Activated naive CD8-positive, alpha-beta T cell treated with anti-CD3 and anti-CD28 coated beads, Interleukin-2, amount 50 U/mL, for 16 hours (primary cell): ENCODE data around the gene PAK4.

Experiments
- DNase-seq: peaks from one replicate; pipeline ENCODE4 v3.0.0-alpha.2; 2020; ENCODE audit warnings: low read depth, low spot score

Gene PAK4

DNA sequence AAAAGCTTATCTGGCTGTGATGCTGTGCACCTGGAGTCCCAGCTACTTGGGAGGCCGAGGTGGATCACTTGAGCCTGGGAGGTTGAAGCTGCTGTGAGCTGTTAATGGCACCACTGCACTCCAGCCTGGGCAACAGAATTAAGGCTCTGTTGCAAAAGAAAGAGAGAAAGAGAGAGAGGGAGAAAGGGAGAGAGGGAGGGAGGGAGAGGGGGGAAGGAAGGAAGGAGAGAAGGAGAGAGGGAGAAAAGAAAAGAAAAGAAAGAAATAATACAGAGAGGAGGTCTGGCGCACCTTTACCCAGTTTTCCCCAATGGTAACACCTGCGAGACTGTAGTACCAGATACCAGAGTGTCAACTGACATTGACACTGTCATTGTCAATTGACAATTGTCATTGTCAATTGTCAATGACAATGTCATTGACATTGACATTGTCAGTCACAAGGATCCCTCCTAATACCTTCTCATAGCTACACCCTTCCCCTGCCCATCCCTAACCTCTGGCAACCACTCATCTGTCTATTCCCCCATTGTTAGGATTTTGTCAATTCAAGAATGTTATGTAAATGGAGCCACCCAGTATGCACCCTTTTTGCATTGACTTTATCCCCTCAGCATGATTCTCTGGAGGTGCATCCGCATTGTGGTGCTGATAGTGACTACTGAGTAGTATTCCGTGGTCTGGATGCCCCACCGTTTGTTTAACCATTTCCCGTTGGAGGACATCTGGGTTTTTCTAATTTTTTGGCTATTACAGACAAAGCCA, 21.3 kb downstream of the PAK4 start:
- no peak for DNase-seq

DNA sequence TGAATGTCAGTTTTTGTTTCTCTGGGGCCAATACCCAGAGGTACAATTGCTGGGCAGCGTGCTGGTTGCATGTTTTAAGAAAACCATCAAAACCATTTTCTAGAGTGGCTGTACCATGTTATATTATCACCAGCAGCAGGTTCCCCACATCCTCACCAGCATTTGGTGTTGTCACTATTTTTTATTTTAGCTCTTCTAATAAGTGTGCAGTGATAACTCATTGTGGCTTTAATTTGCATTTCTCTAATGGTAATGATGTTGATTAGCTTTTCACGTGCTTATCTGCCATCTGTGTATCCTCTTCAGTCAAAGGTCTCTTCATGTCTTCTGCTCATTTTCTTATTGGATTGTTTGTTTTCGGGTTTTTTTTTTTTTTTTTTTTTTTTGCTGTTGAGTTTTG, 21.9 kb downstream of the PAK4 start:
- no peak for DNase-seq

DNA sequence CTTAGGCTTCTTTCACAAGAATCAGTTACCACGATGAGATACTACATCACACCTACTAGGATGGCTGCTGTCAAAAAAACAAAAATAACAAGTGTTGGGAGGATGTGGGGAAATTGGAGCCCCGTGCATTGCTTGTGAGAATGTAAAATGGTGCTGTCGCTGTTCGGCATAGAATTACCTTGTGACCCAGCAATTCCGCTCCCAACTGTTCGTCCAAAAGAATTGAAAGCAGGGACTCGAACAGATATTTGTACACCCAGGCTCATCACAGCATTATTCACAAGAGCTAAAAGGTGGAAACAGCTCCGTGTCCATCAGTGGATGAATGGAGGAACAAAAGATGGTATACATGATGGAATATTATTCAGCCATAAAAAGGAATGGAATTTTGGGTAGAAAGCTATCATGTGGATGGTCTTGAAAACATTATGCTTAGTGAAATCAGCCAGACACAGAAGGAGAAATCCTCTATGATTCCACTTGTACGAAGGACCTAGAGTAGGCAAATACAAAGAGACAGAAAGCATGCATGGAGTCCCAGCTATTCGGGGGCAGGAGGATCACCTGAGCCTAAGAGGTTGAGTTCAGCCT, 23.4 kb downstream of the PAK4 start:
- DNase-seq: no peak

DNA sequence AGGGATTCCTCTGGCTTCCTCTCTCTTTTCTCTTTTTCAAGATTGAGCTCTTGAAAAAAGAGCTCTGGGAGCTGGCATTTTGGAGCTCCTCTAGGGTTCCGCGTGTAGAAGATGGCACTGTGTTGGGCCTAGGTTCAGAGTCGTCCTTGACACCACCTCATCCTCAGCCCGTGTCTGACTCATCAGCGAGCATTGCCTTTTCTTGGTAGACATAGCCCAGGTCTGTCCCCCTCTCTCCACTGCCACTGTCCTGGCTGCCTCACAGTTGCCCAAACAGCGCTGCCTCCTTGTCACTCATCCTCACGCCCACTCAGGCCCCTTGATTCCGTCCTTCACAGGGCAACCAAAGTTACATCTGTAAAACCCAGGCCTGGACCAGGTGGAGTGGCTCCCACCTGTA, 24.6 kb downstream of the PAK4 start:
- no peak for DNase-seq

DNA sequence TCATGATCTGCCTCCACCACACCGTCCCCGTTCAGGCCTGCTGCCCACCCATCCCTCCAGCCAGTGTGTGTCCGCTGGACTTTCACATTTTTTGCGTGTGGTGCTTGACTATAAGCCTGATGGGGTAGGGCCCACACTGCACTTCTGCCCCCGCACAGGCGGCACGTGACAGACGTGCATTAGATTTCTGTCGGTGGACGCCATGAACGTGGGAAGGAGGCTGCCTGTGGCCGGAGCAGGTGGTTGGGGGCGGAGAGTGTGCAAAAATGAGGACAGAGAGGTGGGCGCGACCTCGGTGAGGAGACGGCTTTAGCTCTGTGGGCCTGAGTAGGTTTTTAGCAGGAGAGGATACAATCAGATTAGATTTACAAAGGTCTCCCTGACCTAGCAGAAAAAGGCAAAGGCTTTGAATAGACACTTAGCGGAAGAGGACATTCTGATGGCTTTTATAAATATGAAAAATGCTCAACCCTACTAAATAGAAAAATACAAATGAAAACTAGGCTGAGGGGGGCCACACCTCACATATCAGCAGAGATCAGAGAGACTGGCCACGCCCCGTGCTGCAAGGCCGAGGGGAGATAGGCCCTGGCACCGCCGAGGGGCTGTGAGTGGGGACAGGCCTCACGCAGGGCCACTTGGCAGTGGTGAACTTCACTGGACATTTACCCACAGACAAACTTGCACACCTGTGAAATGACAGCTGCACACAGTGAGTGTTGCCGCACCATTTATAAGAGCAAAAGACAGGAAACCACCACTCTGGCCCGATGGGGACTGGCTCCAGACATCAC, 25.4 kb downstream of the PAK4 start:
- DNase-seq: no peak

DNA sequence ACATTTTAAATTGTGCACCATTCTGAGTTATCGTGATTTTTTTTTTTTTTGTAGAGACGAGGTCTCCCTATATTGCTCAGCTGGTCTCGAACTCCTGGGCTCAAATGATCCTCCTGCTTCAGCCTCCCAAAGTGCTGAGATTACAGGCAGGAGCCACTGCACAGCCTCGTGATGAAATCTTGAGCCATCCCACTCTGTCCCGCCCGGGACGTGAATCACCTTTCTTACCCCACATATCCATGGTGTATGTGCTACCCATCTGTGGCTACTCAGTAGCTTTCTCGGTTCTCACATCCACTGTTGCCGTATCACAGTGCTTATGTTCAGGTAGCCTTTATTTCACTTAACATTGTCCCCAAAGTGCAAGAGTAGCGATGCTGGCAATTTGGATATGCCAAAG, 26.5 kb downstream of the PAK4 start:
- DNase-seq: no peak

DNA sequence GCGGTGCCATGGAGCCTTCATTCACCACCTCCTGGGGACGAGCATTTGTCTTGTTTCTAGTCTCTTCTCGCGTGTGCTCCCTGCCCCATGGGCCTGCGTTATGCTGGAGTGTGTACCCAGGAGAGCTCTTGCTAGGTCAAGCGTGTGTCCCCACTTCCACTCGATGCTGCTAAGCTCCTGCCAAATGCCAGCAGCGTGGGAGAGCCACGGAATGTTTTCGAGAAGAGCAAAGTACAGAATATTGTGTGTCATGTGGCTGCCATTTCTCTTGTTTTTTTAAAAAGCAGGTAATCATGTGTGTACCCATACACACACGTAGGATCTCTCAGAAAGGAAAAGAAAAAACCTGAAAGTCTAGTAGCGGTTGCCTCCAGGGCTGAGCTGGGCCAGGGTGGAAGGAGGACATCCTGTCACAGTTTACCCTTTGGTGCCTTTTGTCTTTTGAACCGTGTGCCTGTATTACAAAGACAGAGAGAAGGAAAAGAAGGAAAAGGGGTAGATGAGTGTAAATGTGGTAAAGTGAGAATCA, 28.6 kb downstream of the PAK4 start:
- DNase-seq: no peak

DNA sequence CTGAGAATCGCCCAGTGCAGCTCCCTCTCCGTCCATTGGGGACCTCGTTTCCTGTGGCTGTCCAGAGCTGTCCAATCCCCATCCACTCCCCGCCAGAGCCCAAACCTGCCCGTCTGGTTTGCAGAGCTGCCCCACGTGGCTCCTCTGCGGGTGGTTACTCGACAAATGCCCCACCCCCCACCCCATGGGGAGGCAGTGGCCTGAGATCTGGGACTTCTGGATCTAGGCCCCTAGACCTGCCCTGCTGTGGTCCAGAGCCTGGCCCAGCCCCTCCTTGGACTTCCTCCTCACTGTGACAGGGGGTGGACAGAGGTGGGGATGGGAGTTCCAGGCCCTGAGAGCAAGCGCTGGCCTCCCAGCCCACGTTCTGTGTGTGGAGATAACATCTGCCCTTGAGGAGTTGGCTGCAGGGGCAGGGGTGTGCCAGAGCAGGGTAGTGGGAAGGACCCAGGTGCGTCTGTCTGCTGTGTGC, 29.1 kb downstream of the PAK4 start:
- no peak for DNase-seq

DNA sequence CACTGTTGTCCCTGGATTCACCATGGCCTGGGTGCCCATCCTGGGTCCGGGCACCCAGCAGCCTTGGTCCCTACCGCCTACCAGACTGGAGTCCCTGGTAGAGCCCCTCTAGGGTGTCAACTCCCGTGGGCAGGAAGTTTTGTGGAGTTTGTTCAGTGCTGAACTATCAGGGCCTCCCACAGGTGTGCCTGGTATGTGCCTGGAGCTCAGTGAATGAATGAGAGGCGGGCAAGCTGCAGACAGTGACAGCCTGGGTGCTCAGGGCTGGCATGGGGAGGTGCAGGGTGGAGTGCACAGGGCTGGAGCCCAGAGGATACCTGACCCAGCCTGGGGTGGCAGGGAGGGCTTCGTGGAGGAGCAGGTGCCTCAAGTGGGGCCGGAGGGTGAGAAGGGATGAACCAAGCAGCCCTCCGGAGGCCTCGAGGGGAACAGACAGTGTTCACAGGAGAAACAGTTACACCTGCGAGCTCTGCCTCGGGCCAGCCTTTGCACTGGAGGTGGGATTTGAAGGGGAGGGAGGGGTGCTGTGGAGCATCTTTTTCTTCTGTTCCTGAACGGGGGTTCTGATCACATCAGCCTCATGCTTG, 29.6 kb downstream of the PAK4 start:
- no peak for DNase-seq

DNA sequence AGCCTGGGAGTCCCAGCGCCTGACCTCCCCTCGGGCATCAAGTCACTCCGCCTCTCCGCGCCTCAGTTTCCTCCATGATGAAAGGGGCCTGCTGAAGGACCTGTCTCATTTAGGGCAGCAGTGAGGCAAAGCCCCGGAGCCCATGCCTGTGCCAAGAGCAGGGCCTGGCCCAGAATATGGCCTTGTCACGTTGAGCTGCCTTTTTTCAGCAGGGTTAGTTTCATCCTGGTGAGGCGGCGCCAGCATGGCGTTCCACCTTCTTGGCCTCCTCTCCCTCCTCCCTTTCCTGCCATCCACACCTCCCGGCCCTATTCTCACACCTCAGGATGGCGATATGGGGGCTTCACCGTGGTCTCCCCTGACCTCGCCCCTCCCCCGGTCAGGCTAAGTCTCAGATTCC, 30.2 kb downstream of the PAK4 start:
- no peak for DNase-seq

DNA sequence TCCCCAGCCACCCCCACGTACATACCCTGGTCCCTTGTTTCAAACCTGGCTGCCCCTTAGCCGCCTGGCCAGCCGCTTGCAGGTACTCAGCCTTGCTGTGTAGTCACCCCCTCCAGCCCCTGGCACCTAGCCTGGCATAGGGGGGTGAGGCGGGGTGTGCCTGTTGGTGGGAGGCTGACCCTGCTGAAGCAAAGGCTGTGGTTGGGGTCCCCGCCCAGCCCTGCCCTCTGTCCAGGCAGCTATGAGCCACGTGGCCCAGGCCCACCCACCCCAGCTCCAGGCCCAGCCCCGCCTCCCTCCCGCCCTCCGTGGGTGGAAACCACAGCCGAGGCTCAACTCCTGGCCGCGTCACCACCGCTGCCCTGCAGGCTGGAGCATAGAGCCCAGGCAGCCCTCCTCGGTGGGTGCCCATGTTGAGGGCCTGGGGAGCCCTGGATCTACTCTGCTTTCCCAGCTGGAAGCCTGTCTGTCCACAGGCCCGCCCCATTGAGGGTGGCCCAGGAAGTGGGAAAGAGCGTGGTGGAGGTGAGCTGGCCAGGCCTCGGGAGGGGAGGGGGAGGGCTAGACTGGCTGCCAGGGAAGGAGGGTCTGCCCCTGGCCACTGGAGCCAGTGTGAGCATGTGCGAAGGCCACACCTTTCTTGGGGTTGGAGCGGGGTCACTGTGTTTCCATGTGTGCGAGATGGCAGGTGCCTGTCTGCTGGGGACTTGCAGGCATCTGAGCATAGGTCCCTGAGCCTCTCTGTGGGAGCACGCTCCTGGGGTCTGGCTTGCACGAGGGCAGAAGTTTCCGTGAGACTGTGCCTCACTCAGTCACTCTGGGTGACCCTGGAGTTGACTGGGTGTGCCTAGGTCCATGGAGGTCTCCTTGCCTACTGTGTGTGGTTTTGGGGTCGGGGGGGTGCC, 31.0 kb downstream of the PAK4 start:
- no peak for DNase-seq

DNA sequence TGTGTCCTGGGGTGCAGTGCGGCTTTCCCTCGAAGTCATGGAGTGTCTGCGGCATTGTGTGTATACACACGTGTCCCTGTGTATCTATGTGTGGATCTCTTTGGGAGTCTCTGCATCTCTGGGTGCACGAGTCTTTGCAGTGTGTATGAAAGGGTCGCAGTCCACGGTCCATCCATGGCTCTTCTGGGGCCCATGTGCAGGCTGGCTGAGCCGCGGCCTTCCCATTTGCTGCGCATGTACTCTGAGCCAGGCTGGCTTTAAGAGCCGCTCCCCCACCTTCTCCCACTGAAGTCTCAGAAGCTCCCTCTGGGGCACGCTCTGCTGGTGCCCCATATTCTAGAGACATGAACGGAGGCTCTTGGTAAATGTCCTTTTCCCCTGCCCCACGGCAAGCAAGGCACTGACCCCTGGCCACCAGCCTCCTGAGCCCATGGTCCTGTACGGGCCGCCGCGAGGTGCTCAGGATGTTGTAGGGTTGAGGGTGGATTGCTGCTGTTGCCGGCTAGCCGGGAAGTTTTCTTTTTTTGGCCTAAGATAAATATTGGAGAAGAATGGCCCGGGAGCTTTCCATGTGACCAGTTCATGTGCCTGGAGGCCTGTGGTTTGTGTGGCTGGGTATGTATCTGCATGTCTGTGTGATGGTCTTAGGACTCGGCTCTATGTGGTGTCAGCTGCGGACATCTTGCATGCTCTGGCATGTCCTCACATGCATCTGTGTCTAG, 31.9 kb downstream of the PAK4 start:
- no peak for DNase-seq

DNA sequence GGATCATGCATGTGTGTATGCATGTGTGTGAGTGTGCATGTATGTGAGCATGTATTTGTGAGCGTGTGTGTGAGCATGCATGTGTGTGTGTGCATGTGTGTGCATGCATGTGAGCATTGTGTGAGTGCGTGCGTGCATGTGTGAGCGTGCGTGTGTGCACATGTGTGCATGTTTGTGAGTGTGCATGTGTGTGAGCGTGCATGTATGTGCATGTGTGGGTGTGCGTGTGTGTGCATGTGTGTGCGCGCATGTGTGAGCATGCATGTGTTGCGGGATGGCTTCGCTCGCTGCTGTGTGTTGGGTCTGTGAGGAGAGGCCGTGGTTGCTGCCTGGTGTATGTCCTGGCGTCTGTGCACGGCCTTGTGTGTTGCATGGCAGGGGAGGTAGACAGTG, 32.4 kb downstream of the PAK4 start:
- DNase-seq: no peak

DNA sequence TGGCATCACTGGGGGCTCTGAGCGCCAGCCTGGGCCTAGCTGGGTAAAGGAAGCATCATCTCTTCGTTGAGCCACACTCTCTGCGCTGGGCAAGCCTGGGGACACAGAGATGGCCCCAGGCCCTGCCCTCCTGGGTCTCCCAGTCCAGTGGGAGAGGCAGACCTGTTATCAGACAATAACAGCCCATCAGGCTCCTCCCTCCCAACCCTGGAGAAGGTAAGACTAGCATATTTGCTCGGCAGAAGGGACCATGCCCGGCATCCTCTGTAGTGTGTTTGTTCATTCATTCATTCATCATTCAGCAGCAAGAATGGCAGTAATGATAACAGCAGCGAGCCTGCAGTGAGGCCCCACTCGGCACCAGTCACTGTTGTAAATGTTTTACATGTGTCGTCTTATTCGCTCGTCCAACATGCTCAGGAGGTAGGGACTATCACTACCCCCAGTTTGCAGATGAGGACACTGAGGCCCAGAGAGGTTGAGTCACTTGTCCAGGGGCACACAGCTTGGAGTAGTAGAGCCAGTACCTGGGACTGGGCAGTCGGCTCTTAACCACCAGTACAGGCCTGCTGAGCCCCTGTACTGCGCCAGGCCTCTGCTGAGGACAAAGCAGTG, 33.2 kb downstream of the PAK4 start:
- DNase-seq: no peak

DNA sequence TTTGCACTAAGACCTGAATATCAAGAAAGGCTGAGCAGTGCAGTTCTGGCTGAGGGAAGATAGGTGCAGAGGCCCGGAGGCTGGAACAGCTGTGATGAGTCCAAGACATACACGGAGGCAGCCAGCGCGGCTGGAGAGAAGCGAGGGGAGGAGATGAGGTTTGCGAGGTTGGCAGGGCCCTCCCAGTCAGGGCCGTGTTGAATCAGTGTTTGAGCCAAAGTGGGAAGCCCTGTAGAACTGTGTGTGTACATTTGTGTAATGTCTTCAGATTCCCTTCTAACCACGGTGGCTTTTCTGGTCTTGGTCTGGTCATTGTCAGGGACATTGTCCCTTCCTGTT, 34.9 kb downstream of the PAK4 start:
- DNase-seq: no peak

DNA sequence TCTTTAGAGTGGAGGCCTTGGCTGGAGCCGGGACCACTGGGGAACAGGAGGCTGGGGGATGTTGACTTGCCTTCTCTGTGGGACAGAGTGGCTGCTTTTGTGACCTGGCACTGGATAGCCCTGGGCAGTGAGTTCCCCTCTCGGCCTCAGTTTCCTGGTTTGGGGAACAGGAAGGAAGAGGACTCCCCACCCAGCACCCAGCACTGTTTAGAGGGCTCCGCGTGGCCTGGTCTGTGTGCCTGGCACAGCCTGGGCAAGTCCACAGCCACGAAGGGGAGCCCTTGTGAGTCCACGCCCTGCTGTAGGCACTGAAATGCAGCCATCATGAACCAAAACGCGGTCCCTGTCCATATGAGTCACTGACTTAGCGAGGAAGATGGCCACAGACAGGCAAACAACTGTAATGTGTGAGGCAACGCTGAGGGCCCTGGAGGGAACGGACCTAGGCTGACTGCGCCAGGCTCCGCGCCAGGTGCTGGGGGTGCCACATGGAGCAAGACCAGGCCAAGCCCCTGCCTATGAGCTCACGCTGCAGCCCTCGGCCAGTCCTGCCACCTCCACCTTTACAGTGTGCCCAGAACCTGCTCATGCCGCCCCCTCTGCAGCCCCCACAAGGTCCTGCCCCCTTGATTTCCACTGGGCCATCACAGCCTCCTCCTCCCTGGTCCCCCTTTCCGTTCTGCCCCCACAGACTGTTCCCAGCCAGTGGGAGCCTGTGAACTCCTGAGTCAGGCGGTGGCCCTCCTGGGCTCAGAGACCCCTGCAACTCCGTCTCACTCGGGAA, 35.5 kb downstream of the PAK4 start:
- no peak for DNase-seq

DNA sequence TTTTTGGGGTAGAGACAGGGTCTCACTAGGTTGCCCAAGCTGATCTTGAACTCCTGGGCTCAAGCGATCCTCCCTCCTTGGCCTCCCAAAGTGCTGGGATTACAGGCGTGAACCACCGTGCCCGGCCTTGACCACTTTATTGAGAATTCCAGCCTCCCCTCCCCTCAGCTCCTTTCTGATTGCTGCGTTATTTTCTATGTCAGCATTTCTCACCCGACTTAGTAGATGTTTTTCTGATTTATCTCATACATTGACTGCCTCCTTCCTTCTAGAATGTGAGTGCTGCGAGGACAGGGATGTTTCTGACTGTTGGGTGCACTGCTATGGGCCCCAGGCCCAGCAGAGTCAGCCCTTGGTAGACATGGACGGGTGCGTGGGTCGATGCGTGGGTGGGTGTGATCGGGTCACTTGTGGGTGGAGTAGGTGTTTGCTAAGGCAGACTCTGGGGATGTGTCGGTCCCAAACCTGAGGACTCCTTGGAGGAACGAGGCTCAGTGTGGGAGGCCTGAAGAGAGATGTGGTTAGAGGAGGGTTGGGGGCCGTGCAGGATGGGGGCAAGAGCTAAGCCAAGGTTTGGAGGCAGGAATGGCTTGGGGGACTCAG, 37.0 kb downstream of the PAK4 start:
- no peak for DNase-seq

DNA sequence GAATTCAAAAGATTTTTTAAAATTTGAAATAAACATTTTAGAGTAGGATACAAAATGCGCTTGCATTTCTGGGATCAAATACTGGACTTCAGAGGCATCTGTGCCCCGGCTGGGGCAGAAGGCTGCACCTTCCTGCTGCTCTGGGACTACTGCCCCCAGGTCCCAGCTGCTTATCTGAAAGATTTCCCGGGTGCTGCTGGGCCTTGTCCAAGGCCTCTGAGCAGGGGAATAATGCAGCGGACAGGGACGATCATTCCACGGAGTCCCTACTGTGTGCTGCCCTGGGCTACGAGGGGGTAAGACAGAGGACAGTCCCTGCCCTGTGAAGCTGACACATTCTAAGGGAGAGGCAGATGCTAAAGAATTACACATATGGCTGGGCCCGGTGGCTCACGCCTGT, 38.0 kb downstream of the PAK4 start:
- DNase-seq: no peak

DNA sequence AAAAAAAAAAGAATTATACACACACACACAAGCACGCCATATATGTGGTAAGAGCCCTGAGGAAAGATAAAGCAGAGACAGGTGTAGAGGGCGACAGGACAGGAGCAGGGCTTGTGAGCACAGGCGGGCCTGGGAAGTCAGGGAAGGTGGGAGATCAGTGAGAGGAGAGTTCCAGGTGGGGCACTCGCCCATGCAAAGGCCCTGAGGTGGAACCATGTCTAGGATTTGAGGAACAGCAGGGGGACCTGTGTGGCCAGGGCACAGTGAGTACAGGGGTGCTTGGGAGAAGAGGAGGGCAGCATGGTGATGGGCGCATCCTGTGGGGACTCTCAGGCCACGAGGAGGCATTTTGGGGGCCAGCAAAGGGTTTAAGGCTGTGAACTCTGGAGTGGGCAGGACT, 38.7 kb downstream of the PAK4 start:
- DNase-seq: no peak
